Motor neuron (in vitro differentiated cells): Measurements from ENCODE around the gene GATB. TPM values are rescaled to one million over a fixed set of nuclear protein-coding genes. Genes with fewer than 3 reads are reported as not detected.

ENCODE experiments used
- ATAC-seq, 8 experiments: fragments of 200-7000 bp; cut with Tn5 transposase; replicated peaks in 6 of 8; 2 replicates each; pipeline ENCODE4 v1.8.0; 2021; ENCODE audit warnings: mild to moderate bottlenecking in 8 of 8, moderate library complexity in 8 of 8
- H3K27ac ChIP-seq, 2 donors: fragments of 250-450 bp; sonication (Bioruptor Pico); 2 replicates each; pipeline ENCODE4 v1.9.0; 2021; ENCODE audit warnings: antibody characterized with exemption in 2 of 2, mild to moderate bottlenecking in 2 of 2, moderate library complexity in 1 of 2
- H3K4me1 ChIP-seq, 2 donors: fragments of 250-450 bp; sonication (Bioruptor Pico); replicated peaks in 1 of 2; 2 replicates each; pipeline ENCODE4 v1.6.1; 2021; ENCODE audit warnings: antibody characterized with exemption in 2 of 2, mild to moderate bottlenecking in 2 of 2, moderate library complexity in 1 of 2
- H3K4me3 ChIP-seq, 5 donors: fragments of 250-450 bp; sonication (Bioruptor Pico); 2 replicates each; pipeline ENCODE4 v1.9.0; 2021; ENCODE audit warnings: antibody characterized with exemption in 5 of 5, mild to moderate bottlenecking in 5 of 5, moderate library complexity in 4 of 5
- WGBS, 10 experiments: fragments of 450-650 bp; shearing (Covaris generic); methylation state at CpG; one replicate each; pipeline ENCODE4 v1.0.0; 2022; 5-methylcytosine and 5-hydroxymethylcytosine counted together
- in situ Hi-C, 9 experiments: fragments of 400-800 bp; cut with MboI; loops; one replicate each; pipeline ENCODE4 v1.15.0; 2021; ENCODE audit warnings: low sequenced_read_pairs in 9 of 9, low pct_unique_long_range_greater_than_20kb in 2 of 9; ENCODE audit not compliant: unreplicated experiment in 9 of 9
- total RNA-seq, 8 experiments: library from RNA; unstranded; fragments of 300-600 nt; gene quantifications; 2 replicates each; pipeline versions ENCODE4 v1.2.3 to v1.2.4, GENCODE V29; 2022

GATB gene, protein sequence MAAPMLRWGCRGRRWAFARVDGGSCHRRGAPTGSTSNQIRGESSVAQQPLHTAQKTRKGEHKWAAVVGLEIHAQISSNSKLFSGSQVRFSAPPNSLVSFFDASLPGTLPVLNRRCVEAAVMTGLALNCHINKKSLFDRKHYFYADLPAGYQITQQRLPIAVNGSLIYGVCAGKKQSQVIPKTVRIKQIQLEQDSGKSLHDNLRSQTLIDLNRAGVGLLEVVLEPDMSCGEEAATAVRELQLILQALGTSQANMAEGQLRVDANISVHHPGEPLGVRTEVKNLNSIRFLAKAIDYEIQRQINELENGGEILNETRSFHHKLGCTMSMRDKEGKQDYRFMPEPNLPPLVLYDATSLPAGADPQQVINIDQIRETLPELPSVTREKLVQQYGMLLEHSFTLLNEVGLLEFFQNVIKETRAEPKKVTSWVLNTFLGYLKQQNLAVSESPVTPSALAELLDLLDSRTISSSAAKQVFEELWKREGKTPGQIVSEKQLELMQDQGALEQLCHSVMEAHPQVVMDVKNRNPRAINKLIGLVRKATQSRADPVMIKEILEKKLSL
- 10 to 100 TPM; 10.5 to 50.4 (median 19.5) TPM for total RNA-seq

DNA sequence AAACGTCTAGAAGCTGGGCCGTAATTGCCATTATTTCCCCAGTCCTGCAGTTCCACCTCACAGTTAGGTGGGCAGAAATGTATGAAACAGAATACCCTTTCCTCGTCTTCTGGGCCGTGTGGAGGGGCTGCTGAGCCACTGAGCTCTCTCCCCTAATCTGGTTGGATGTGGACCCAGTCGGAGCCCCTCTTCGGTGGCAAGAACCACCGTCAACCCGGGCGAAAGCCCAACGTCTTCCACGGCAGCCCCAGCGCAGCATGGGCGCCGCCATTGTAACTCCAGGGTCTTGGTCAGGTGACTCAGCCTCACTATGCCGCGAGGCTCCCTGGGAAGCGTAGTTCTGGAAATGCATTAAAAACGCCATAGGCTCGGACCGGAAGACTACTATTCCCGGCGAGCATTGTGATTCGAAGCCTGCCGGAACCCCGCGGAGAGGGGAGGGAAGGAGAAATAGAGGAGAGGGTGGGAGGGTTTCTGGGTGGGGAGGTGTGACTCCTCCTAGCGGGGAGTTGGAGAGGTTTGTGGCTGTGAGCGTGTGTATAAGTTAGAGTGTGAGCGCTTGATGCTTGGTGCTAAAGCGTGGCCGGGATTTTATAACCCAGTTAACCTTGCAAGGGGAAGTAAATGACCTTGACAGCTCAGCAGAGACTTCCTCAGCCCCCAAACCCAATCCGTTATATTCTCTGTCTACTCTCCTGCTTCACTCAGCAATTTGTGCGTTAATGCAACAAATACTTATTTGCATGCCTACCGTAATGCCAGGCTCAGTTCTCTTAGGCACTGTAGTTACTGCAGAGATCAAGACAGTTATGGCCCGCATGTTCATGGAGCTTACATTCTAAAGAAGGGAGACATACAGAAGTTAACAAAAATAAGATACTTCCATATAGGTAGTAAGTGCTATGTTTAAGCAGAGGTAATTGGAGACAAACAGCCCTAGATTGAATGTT, at the start of gene GATB:
Gene GATB, minus strand, starts transcription at position 296 of the 950 bp plus-strand sequence. Its CDS starts 25 bp downstream, at position 271.
- in situ Hi-C loops: no loop called here
- H3K27ac ChIP-seq: peak within 1 kb of the TSS; percentile 77 to 92

DNA sequence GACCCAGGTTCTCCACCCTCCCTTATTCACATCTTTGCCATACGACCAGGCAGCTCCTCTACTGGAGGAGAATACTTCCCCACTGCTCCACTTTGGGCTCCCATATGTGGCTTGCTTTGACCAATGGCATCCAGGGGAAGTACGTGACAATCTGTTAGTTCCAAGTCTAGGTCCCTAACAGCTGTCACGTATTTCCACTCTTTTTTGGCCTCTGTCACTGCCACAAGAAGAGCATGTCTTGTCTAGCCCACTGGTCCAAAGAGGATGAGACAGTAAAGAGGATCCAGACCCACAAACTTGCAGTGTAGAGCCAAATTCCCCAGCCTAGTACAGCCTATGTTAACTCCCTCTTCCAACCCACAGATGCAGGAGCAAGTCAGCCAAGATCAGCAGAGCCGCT, 49.7 kb upstream of the GATB start:
- in situ Hi-C loops: no loop called here
- ATAC-seq: no peak
- Histone ChIP-seq H3K4me3 (no peak overlapping the region), H3K4me1 (peaks cover 0 to 28% of the 10 kb centered on the region in 2 donors), H3K27ac (no peak overlapping the region)
- WGBS, 10 experiments: 14 to 94% (median 79%) methylated on average over 2 to 4 of the region's 4 CpGs; no CpG with 5 or more reads in 3 of the 10 experiments

More for the DNA sequence above, at the start of gene GATB:
- Histone ChIP-seq H3K4me3 (peak within 1 kb of the TSS; percentile 75 to 98 (median 84)), H3K4me1 (peaks cover 3 to 5% of the 10 kb centered on the region in 2 donors)
- ATAC-seq: peak; percentile 98 to 100 (median 99)
- WGBS, 10 experiments: 1 to 61% (median 16%) methylated on average over 5 to 24 of the region's 35 CpGs; no CpG with 5 or more reads in 2 of the 10 experiments

DNA sequence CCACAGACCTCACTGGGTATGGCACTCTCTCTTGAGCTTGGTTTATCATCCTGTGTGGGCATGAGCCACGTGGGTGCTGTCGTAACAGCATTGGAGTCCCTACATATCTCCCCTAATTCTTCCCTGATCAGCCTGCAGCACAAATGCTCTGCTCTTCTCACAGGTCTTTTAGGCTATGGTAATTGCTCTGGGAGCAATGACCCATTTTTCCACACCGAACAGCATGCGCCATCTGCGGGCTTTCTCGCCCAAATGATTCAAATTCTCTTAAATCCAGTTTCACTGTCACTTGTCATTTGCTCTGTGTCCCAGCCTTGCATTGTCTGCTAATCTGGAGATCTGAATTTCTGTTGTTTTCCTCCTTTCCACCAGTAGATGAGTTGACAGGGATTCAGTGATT, 48.9 kb upstream of the GATB start:
- H3K4me3 ChIP-seq: no peak overlapping the region
- in situ Hi-C loops: no loop called here
- no peak for ATAC-seq
- H3K4me1 ChIP-seq: peaks cover 0 to 30% of the 10 kb centered on the region in 2 donors
- no peak overlapping the region for H3K27ac ChIP-seq
- WGBS, 10 experiments: 71 to 100% (median 93%) methylated on average over 1 to 6 of the region's 6 CpGs; no CpG with 5 or more reads in 3 of the 10 experiments

DNA sequence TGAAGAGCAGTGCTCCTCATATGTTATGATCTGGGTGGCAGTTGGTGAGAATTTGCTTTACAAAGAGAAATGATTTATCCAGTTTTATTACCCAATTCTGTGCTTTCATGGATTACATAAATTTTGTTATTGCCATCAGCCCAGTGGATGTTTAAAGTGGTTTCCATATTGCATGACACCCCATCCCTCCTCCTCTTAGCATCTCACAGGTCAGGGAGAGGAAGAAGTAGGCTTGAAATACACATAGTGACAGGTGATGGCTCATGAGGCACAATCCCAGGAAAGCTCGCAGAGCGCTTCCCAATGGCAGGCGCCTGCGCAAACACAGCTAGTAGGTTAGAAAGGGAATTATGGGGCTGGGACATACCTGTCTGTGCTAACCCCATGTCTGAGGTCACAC, 47.7 kb upstream of the GATB start:
- WGBS, 10 experiments: 80 to 100% (median 89%) methylated on average over 1 to 4 of the region's 4 CpGs; no CpG with 5 or more reads in 5 of the 10 experiments
- peaks cover 0 to 31% of the 10 kb centered on the region in 2 donors for H3K4me1 ChIP-seq
- no peak overlapping the region for H3K4me3 ChIP-seq
- no peak overlapping the region for H3K27ac ChIP-seq
- peak in 5 of 8 experiments; percentile 51 to 83 (median 64) for ATAC-seq
- in situ Hi-C loops: no loop called here

DNA sequence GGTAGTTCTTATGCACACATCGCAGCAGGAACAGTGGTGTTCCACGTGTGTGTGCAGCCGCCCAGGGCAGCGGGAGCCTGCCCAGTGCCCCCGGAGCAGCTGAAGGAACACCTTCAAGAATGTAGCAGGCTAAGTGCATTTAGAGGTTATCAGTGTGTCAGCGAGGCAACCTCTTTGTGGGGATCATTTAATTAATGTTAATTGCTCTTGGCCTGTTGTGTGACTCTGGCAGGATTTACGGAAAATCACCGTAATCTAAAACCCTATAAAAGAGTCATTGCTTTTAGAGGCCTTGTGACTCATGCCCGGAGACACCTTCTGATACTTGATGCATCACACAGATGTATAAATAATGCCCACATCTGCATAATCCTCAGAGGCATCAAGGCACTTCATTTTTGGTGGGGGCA, 47.3 kb upstream of the GATB start:
- 0 to 83% (median 65%) methylated on average over 1 to 6 of the region's 9 CpGs; no CpG with 5 or more reads in 2 of the 10 experiments for WGBS, 10 experiments

DNA sequence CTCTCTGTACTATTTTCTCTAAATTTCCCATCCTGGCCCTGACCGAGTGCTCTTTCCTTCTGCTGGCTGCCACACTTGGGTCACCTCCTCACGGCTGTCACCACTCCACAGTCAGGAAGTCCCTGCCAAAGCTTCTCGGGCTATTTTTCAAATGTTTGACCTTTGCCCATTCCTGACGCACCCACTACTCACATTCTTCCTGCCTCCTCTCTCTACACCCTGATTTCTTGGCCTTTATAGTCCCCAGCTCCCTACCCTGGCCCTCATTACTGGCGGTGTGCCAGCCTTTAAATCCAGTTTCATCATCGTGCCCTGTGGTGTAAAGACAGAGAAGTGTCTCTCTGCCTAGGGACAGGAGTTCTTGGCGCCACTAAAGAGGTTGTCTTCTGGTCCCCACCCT, 46.4 kb upstream of the GATB start:
- WGBS, 10 experiments: 10 to 88% (median 80%) methylated on average over 1 to 5 of the region's 7 CpGs; no CpG with 5 or more reads in 3 of the 10 experiments
- no peak overlapping the region for H3K27ac ChIP-seq
- H3K4me3 ChIP-seq: no peak overlapping the region
- peaks cover 0 to 31% of the 10 kb centered on the region in 2 donors for H3K4me1 ChIP-seq
- ATAC-seq: peak in 2 of 8 experiments; percentile 7 to 38
- in situ Hi-C loops: no loop called here

More for the DNA sequence above, 47.3 kb upstream of the GATB start:
- ATAC-seq: peak; percentile 29 to 88 (median 72)
- Histone ChIP-seq H3K27ac (peak overlapping the region in 1 of 2 donors; percentile 30), H3K4me1 (peaks cover 0 to 31% of the 10 kb centered on the region in 2 donors), H3K4me3 (no peak overlapping the region)
- in situ Hi-C loops: no loop called here

DNA sequence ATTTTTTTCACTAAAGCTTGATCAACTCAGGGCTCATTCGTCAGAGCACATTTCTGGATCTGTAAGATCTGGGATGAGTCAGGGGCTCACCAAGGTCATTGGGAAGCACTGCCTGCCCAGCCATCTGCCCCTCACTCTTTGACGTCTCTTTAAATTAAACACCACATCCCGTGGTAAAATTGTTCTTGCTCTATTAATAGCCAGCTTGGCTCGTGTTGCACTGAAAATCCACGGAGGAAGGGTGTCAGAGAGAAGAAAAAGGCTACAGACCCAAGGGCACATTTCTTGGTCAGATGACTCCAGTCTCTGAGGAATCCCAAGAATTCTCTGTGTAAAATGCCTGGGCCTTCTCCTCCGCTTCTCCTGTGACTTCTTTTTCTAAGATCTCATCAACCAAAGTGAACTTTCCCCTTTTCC, 45.7 kb upstream of the GATB start:
- H3K4me1 ChIP-seq: peaks cover 0 to 31% of the 10 kb centered on the region in 2 donors
- H3K27ac ChIP-seq: no peak overlapping the region
- WGBS, 10 experiments: 0 to 100% (median 65%) methylated on average over 1 to 6 of the region's 6 CpGs
- H3K4me3 ChIP-seq: no peak overlapping the region
- in situ Hi-C loops: no loop called here
- peak in 3 of 8 experiments; percentile 3 to 78 (median 72) for ATAC-seq

DNA sequence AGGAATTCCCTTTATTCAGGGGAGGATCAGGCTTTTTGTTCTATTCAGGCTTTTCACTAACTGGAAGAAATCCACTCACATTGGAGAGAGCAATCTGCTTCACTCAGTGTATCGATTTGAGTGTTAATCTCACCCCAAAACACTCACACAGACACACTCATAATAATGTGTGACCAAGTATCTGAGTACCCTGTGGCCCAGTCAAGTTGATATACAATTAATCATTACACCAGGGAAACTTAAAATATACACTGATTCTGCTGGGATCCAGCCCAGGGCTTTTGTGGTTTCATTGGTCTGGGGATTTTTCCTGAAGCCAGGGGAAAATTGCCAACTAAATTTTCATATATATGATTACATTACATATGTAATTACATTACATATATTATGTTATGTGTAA, 44.0 kb upstream of the GATB start:
- H3K27ac ChIP-seq: no peak overlapping the region
- in situ Hi-C loops: no loop called here
- H3K4me1 ChIP-seq: peaks cover 0 to 31% of the 10 kb centered on the region in 2 donors
- no peak for ATAC-seq
- 50 to 88% (median 50%) methylated on average over 1 of the region's 1 CpG; no CpG with 5 or more reads in 6 of the 10 experiments for WGBS, 10 experiments
- no peak overlapping the region for H3K4me3 ChIP-seq

DNA sequence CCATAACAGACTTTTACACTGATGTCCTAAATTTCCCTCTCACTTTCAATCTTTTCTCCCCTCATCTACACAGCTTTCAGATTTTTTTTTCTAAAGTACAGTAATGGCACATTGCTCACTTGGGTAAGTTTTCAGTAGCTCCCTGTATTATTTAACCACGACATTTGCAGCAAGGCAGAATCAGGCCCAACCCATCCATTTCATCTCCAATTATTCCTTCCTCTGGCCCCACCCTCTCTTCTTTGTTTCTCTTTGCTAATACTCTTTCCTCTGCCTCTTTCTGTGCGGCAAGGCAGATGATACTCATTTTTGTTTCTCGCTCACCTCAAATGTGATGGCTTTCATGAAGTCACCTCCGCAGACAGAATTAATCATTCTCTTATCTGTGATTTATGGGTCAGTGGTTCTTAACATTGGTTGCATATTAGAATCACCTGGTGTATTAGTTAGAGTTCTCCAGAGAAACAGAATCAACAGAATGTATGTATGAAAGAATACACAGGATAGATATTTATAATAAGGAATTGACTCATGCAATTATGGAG, 43.4 kb upstream of the GATB start:
- in situ Hi-C loops: no loop called here
- no peak overlapping the region for H3K27ac ChIP-seq
- WGBS, 10 experiments: 34 to 100% (median 80%) methylated on average over 2 to 4 of the region's 4 CpGs; no CpG with 5 or more reads in 1 of the 10 experiments
- H3K4me1 ChIP-seq: peaks cover 0 to 29% of the 10 kb centered on the region in 2 donors
- peak in 2 of 8 experiments; percentile 56 to 73 for ATAC-seq
- no peak overlapping the region for H3K4me3 ChIP-seq

DNA sequence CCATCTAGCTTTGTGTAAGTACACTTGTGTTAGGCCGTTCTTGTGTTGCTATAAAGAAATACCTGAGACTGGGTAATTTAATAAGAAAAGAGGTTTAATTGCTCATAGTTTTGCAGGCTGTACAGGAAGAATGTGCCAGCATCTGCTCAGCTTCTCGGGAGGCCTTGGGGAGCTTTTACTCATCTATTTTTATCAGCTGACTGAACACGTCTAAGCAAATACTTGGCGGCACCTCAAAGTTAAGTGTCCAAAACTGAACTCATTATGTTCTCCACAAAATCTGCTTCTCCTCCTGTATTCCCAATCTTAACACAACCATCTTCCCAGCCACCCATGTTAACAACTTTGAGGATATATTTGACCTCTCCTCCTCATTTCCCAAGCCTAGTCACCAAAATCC, 42.4 kb upstream of the GATB start:
- in situ Hi-C loops: no loop called here
- 70 to 100% (median 92%) methylated on average over 1 to 4 of the region's 4 CpGs; no CpG with 5 or more reads in 2 of the 10 experiments for WGBS, 10 experiments
- no peak for ATAC-seq
- peaks cover 0 to 21% of the 10 kb centered on the region in 2 donors for H3K4me1 ChIP-seq
- H3K27ac ChIP-seq: no peak overlapping the region
- H3K4me3 ChIP-seq: no peak overlapping the region

DNA sequence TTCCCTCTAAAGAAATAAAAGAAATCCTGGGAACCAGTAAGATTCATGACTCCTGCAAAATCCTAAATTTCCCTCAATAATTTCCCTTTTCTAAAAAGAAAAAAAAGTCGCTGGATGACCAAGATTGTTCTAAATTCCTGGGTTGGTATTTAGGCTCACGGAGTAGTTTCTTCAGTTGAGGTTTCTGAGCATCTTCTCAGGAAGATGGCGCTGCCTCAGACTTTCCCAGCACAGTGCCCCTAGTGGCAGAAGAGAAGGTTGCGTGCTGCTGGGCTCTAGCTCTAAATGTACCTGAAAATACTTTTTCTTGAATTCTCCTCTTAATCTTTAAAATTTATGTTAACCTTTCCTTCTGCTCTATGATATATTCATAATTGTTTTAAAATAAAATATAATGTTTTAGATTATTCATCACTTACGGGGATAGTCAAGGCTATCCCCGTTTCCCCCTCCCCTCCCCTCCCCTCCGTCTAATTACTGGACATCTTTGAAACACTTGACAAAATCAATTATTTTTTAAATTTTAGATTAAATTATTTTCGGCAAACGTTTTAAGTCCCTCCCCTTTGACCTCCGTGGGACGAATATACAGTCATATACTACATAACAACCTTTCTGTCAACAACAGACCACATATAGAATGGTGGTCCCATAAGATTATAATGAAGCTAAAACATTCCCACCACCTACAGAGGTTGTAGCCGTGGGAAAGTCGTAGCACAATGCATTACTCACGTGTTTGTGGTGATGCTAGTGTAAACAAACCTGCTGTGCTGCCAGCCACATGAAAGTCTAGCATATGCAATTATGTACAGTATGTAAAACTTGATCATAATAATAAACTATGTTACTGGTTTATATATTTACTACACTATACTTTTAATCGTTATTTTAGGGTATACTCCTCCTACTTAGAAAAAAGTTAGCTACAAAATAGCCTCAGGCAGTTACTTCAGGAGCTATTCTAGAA, 41.0 kb upstream of the GATB start:
- Histone ChIP-seq H3K27ac (no peak overlapping the region), H3K4me3 (no peak overlapping the region), H3K4me1 (peaks cover 0 to 7% of the 10 kb centered on the region in 2 donors)
- ATAC-seq: peak in 1 of 8 experiments; percentile 83
- WGBS, 10 experiments: 20 to 81% (median 42%) methylated on average over 1 to 13 of the region's 15 CpGs
- in situ Hi-C loops: no loop called here
